Ramos (cell line): ENCODE measurements around the gene MAPK12.

ENCODE experiments used
- in situ Hi-C: fragments of 300-500 bp; cut with MboI; formaldehyde crosslinking; loops from one replicate; pipeline ENCODE4 v1.14.3; 2022; ENCODE audit warnings: low sequenced_read_pairs; ENCODE audit not compliant: unreplicated experiment

Gene MAPK12

GRCh38 chr22:50242406-50242949 is 19.0 kb downstream of the MAPK12 start:
- in situ Hi-C loops, result no loop called here

GRCh38 chr22:50238755-50239154 is 22.7 kb downstream of the MAPK12 start:
- in situ Hi-C loops, result no loop called here

GRCh38 chr22:50236731-50237409 is 24.6 kb downstream of the MAPK12 start:
- in situ Hi-C loops, result no loop called here

GRCh38 chr22:50233223-50233622 is 28.3 kb downstream of the MAPK12 start:
- in situ Hi-C loops, result no loop called here

- in situ Hi-C loops, result no loop called here
Measured at GRCh38 chr22:50232481-50233151, 28.9 kb downstream of the MAPK12 start.

GRCh38 chr22:50229370-50229769 is 32.1 kb downstream of the MAPK12 start:
- in situ Hi-C loops, result no loop called here

- in situ Hi-C loops, result no loop called here
Measured at GRCh38 chr22:50228366-50228765, 33.1 kb downstream of the MAPK12 start.

- in situ Hi-C loops, result no loop called here
Measured at GRCh38 chr22:50227579-50228215, 33.8 kb downstream of the MAPK12 start.

GRCh38 chr22:50226875-50227165 is 34.7 kb downstream of the MAPK12 start:
- in situ Hi-C loops, result no loop called here

GRCh38 chr22:50226063-50226874 is 35.2 kb downstream of the MAPK12 start:
- in situ Hi-C loops, result no loop called here

GRCh38 chr22:50225200-50225969 is 36.1 kb downstream of the MAPK12 start:
- in situ Hi-C loops, result no loop called here

- in situ Hi-C loops, result no loop called here
Measured at GRCh38 chr22:50224071-50224470, 37.4 kb downstream of the MAPK12 start.

- in situ Hi-C loops, result no loop called here
Measured at GRCh38 chr22:50222508-50222907, 39.0 kb downstream of the MAPK12 start.

GRCh38 chr22:50221410-50222300 is 39.8 kb downstream of the MAPK12 start:
- in situ Hi-C loops, result no loop called here

- in situ Hi-C loops, result no loop called here
Measured at GRCh38 chr22:50220603-50221409, 40.7 kb downstream of the MAPK12 start.

- in situ Hi-C loops, result no loop called here
Measured at GRCh38 chr22:50219800-50220602, 41.5 kb downstream of the MAPK12 start.

- in situ Hi-C loops, result no loop called here
Measured at GRCh38 chr22:50218996-50219727, 42.3 kb downstream of the MAPK12 start.
